ENCODE measurements around the gene IL16.

GRCh38 chr15:81288040-81288439 is 91.4 kb downstream of the IL16 start:
- TF ChIP-seq EZH2 (IDR thresholded peaks at IDR 0.05; ENCODE audit: borderline replicate concordance, low read length), result no peak
- TF ChIP-seq CTCF (conservative IDR thresholded peaks at IDR 0.05 in 1 of 2, IDR thresholded peaks at IDR 0.05 in 1 of 2; ENCODE audit: extremely low read depth in 1 of 2, insufficient read depth in 1 of 2, low read depth in 1 of 2, low read length in 2 of 2), result no peak

All from mammary epithelial cell (primary cell).